ENCODE measurements around the gene MAN2A2.
"Not testable (repeated sequence)": the region's sequence is repeated elsewhere in the genome, so short reads cannot be mapped to it uniquely, and the experiment has no call there.

Gene MAN2A2

GRCh38 chr15:90905306-90906180 is 2.4 kb downstream of the MAN2A2 start:
- H3K9me3 Mint-ChIP-seq: no peaks in the 10 kb centered on the region
- H3K4me3 Mint-ChIP-seq: no peak overlapping the region
- H3K27me3 Mint-ChIP-seq: no peaks in the 10 kb centered on the region
- H3K36me3 Mint-ChIP-seq: peaks cover 11% of the 10 kb centered on the region
- peaks cover 28% of the 10 kb centered on the region for H3K4me1 Mint-ChIP-seq
- H3K27ac Mint-ChIP-seq: peak overlapping the region; percentile 23

GRCh38 chr15:90906181-90906849 is 3.2 kb downstream of the MAN2A2 start:
- Mint-ChIP-seq H3K9me3 (no peaks in the 10 kb centered on the region), H3K27ac (no peak overlapping the region), H3K36me3 (peaks cover 11% of the 10 kb centered on the region), H3K4me3 (no peak overlapping the region), H3K4me1 (peaks cover 24% of the 10 kb centered on the region), H3K27me3 (no peaks in the 10 kb centered on the region)

- Mint-ChIP-seq H3K27me3 (no peaks in the 10 kb centered on the region), H3K36me3 (peaks cover 11% of the 10 kb centered on the region), H3K9me3 (no peaks in the 10 kb centered on the region), H3K27ac (no peak overlapping the region), H3K4me3 (no peak overlapping the region), H3K4me1 (peaks cover 16% of the 10 kb centered on the region)
Observed at GRCh38 chr15:90907051-90907660, 4.1 kb downstream of the MAN2A2 start.

GRCh38 chr15:90907838-90908507 is 4.9 kb downstream of the MAN2A2 start:
- Mint-ChIP-seq H3K4me3 (no peak overlapping the region), H3K27ac (no peak overlapping the region), H3K9me3 (no peaks in the 10 kb centered on the region), H3K4me1 (peaks cover 15% of the 10 kb centered on the region), H3K36me3 (peaks cover 11% of the 10 kb centered on the region), H3K27me3 (no peaks in the 10 kb centered on the region)

GRCh38 chr15:90909449-90909848 is 6.3 kb downstream of the MAN2A2 start:
- not testable (repeated sequence) for H3K9me3 Mint-ChIP-seq, H3K4me1 Mint-ChIP-seq, H3K27ac Mint-ChIP-seq, H3K4me3 Mint-ChIP-seq, H3K27me3 Mint-ChIP-seq
- peaks cover 18% of the 10 kb centered on the region for H3K36me3 Mint-ChIP-seq

GRCh38 chr15:90909976-90910375 is 6.9 kb downstream of the MAN2A2 start:
- Mint-ChIP-seq H3K9me3 (no peaks in the 10 kb centered on the region), H3K27me3 (no peaks in the 10 kb centered on the region), H3K27ac (no peak overlapping the region), H3K4me3 (no peak overlapping the region), H3K36me3 (peaks cover 18% of the 10 kb centered on the region), H3K4me1 (peaks cover 7% of the 10 kb centered on the region)

- peaks cover 2% of the 10 kb centered on the region for H3K4me1 Mint-ChIP-seq
- H3K36me3 Mint-ChIP-seq: peaks cover 15% of the 10 kb centered on the region
Observed at GRCh38 chr15:90910441-90911301, 7.6 kb downstream of the MAN2A2 start.

GRCh38 chr15:90911302-90911623 is 8.2 kb downstream of the MAN2A2 start:
- H3K27ac Mint-ChIP-seq: no peak overlapping the region
- H3K4me3 Mint-ChIP-seq: no peak overlapping the region
- peaks cover 11% of the 10 kb centered on the region for H3K36me3 Mint-ChIP-seq
- no peaks in the 10 kb centered on the region for H3K4me1 Mint-ChIP-seq
- H3K9me3 Mint-ChIP-seq: no peaks in the 10 kb centered on the region
- H3K27me3 Mint-ChIP-seq: no peaks in the 10 kb centered on the region

More at GRCh38 chr15:90910441-90911301, 7.6 kb downstream of the MAN2A2 start:
- Mint-ChIP-seq H3K27me3 (no peaks in the 10 kb centered on the region), H3K27ac (no peak overlapping the region), H3K9me3 (no peaks in the 10 kb centered on the region), H3K4me3 (no peak overlapping the region)

GRCh38 chr15:90911906-90912769 is 9.0 kb downstream of the MAN2A2 start:
- Mint-ChIP-seq H3K36me3 (peaks cover 13% of the 10 kb centered on the region), H3K4me1 (no peaks in the 10 kb centered on the region), H3K4me3 (no peak overlapping the region)

GRCh38 chr15:90912770-90913075 is 9.6 kb downstream of the MAN2A2 start:
- H3K4me3 Mint-ChIP-seq: no peak overlapping the region
- H3K27me3 Mint-ChIP-seq: no peaks in the 10 kb centered on the region
- peaks cover 16% of the 10 kb centered on the region for H3K36me3 Mint-ChIP-seq
- H3K27ac Mint-ChIP-seq: no peak overlapping the region
- no peaks in the 10 kb centered on the region for H3K9me3 Mint-ChIP-seq
- H3K4me1 Mint-ChIP-seq: no peaks in the 10 kb centered on the region

More at GRCh38 chr15:90911906-90912769, 9.0 kb downstream of the MAN2A2 start:
- Mint-ChIP-seq H3K9me3 (no peaks in the 10 kb centered on the region), H3K27ac (no peak overlapping the region), H3K27me3 (no peaks in the 10 kb centered on the region)

GRCh38 chr15:90913398-90913944 is 10.4 kb downstream of the MAN2A2 start:
- Mint-ChIP-seq H3K4me3 (no peak overlapping the region), H3K36me3 (peaks cover 12% of the 10 kb centered on the region), H3K4me1 (no peaks in the 10 kb centered on the region), H3K27ac (no peak overlapping the region), H3K27me3 (no peaks in the 10 kb centered on the region), H3K9me3 (no peaks in the 10 kb centered on the region)

GRCh38 chr15:90914305-90915080 is 11.4 kb downstream of the MAN2A2 start:
- H3K4me3 Mint-ChIP-seq: no peak overlapping the region
- no peaks in the 10 kb centered on the region for H3K9me3 Mint-ChIP-seq
- H3K27ac Mint-ChIP-seq: no peak overlapping the region
- H3K27me3 Mint-ChIP-seq: no peaks in the 10 kb centered on the region
- H3K4me1 Mint-ChIP-seq: no peaks in the 10 kb centered on the region
- H3K36me3 Mint-ChIP-seq: peaks cover 12% of the 10 kb centered on the region

- Mint-ChIP-seq H3K4me1 (no peaks in the 10 kb centered on the region), H3K4me3 (no peak overlapping the region), H3K36me3 (peaks cover 18% of the 10 kb centered on the region), H3K27ac (no peak overlapping the region), H3K27me3 (no peaks in the 10 kb centered on the region), H3K9me3 (no peaks in the 10 kb centered on the region)
Observed at GRCh38 chr15:90915216-90915807, 12.2 kb downstream of the MAN2A2 start.

All from activated naive CD4-positive, alpha-beta T cell treated with anti-CD3 and anti-CD28 coated beads, Interleukin-2, amount 50 U/mL, for 24 hours (primary cell).